ENCODE data around the gene AFDN.

Gene AFDN

DNA sequence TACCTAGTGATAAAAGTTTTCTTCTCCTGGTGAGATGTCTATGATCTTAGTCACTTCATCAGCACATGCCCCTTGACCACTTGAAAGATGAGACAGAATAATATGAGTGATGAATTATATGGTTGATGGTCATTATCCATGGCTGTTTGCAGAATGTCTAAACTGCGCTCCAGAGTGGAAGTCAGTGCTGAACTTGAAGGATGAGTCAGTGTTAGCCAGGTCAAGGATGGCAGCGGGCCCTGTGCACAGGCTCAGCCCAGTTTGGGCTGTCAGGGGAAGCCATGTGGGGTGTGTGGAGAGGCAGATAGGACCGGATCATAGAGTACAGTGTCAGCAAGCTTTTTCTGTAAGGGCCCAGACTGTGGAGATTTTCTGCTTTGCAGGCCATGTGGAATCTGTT is 103.6 kb downstream of the AFDN start:
- no peak for DNase-seq

DNA sequence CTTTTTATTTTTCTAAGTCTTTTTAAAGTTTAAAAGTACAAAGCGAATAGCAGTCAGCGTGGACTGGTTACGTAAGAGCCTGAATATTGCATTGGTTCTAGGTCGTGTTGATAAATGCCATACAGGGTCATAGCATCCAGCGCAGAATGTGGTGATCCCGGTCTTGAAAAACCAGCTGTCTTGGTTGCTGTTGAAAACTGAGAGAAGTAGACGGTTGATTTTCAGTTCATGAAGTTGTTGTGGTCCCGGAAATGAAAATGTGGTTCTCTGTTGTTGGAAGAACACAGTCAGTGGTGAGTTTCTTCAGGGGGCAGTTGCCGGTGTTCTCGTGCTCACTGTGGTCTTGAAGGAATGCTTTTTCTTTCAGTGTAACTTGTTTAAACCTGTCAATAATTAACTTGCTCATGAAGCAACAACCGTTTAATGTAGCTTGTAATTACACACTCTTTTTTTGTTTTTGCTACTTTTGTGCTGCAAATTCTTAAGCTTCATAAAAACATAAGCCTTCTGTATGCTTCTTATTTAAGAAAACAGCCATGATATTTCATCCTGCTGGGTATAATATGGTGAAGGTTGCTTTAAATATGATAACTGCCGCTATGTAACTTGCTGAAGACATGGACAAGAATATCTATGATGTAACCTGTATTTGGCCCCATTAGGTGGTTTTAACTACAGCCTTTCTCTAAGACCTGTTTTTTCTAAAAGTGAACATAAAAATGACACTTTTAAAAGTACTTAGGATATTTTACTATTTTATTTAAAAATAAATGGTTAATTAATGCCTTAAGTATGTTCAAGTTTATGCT is 106.0 kb downstream of the AFDN start:
- DNase-seq, result no peak

DNA sequence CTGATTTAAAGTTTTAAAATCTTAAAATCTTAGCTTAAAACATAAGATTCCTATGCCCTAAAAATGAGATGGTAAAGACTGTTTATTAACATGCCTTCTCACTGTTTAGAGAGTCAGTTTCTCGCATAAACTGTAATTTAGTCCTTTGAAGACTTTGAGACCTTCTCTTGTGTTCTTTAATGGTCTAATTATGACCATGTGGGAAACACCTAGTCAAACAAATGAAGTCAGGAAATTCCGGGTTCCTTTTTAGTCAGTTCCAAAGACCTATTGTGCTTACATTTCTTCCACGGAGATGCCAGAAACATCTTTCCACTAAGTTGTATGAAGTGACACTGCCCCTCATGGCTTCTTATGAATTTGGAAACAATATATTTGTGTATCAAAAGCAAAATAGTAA is 106.6 kb downstream of the AFDN start:
- no peak for DNase-seq

DNA sequence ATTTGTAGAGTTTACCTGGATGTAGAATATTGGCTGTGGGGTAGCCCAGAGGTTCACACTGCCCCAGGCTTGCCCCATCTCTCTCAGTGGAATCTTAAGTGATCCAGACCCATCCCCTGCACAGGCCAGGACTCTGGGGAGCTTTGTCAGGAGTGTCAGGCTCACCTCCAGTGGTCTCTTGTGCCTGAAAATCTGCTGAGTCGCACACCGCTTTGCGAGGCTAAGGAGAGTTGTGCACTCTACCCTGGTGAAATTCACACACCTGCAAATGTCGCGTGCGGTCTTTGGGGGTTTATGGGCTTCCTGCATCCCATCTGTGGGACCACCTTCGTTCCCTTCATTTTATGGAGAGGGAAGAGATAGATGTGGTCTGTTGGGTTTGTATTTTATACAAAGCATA is 107.1 kb downstream of the AFDN start:
- DNase-seq, result no peak

DNA sequence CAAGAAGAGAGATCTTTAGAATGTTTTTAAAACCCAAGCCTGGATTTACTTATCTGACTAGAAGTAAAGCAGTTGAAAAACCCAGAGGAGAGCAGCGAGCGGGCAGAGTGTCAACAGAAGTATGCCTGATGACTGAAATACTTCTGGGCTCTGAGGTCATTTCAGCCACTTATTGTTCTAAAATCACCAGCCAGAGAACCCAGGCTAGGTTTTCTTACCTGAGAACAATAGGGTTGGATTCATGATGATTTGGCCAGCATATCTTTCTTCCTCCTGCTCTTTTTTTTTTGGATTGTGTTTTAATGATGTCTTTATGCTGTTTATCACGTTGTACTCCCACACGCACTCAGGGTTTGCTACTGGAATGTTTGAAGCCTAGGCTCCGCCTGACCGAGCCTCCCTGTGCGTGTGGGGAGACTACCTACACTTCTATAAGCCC is 107.7 kb downstream of the AFDN start:
- DNase-seq, result no peak

DNA sequence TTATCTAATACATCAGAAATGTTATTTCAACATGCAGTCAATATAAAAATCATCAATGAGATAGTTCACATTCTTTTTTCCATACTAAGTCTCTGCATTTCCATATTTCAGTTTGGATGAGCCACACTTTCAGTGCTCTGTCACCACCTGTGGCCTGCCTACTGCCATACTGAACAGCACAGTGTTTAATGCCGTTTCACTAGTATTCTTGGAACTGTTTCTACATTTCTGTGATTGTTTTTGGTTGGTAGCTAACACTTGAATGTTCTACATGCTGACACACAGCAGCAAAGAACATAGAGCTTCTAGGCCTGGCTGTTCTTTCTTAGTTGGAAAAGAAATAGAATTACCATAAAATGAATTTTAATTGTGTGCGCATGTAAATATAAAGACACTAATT is 109.3 kb downstream of the AFDN start:
- no peak for DNase-seq

DNA sequence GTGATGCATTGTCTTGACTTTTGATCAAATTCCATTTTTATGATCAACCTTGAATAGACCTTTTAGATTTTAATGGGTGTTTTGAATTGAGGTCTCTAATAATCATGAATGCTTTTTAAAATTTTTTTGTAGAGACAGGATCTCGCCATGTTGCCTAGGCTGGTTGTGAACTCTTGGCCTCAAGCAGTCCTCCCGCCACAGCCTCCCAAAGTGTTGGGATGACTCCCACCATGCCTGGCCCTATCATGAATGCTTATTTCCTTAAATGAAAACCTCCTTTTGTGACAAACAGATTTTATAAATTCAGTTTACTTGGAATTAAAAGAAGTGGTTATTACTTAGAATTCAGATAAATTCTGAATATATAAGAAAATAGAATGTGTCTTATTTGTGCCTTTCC is 110.6 kb downstream of the AFDN start:
- DNase-seq, result no peak

DNA sequence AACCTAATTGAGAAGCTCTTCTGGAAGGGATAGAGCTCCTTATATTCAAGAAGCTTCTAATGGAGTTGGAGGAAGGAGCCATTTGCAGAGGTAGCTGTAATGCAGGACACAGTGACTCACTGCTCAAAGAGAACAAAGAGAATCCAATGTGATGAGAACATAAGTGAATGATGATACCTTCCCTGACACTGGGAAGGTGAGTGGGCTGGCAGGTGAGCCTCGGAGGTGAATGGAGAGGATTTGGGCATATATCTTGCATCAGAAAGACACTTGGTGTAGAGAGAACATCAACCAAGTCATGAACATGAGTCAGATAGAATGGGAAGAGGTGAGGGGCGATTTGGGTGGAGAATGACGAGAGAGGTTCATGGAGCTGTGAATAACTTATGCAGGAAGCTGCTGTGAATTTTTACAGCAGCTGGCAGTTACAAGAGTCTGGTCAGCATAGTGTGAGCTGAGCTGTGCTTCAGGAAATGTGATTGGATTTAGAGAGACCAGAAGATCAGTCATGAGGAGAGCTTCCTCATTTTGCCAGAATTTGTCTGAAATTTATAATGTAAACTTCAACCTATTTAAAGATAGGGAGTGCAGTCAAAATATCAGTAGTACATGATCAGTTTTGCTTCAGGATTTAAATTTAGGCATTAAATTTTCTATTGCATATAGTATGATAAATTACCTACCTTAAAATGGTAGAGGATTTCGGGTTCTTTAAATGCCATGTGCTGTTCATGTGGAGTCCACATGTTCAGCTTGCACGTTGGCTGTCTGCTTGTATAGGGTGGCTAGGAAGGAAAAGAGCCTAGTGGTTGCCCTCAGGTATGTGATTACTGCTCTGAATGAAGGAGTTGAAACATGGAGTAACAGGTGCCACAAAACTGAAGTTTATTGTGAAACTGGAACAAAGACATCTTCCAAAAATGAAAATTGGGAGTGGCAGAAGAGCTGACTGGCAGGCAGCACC is 111.5 kb downstream of the AFDN start:
- no peak for DNase-seq

DNA sequence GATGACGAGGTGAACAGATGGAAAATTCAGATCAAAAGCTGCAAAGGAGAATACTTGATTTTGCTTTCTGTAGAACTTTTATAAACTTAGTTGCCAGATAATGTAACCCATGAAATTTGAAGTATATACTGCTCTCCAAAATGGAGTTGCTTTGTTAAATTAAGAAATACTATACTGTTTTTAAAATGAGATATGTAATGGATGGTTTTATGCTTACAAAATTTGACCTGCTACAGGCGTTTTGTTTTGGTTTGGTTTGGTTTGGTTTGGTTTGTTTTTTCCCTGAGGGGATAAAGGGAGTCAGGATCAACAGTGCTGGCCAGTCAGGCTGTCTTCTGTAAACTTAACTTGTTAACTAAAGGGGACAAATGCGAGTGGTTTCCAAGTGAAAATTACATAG is 115.1 kb downstream of the AFDN start:
- no peak for DNase-seq

DNA sequence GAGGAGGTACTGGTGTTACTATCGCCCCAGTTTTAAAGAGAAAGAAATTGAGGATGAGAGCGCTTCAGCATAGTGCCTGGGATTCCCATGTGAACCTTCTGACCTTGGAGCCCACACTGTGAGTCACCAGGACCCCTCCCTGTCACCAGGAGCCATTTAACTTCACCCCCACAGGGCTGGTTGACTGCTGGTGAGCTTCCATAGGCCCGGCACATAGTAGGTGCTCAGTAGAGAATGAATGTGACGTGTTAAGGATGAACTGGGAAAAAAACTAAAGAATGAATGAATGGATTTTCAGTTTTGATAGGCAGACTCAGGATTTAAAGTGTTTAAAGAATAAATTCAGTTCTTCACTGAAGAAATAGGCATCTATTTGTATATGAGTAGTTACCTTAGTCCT is 117.4 kb downstream of the AFDN start:
- no peak for DNase-seq

DNA sequence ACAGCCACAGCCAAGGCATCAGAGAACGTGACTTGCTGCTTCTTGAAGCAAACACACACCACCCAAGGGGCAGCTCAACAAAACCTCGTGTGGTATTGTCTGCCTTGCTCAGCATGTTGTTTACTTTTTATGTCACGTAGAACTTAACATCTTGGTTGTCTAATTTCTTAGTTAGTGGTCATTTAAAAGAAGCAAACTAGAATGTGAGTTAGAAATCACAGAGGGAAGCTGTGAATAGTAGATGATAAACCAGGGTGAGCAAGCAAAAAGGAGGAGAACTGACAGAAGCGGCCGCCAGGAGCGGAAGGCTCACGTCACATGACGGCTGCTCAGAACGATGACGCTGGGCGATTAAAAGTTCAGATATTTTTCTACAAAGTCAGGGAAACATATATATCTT is 119.3 kb downstream of the AFDN start:
- no peak for DNase-seq

DNA sequence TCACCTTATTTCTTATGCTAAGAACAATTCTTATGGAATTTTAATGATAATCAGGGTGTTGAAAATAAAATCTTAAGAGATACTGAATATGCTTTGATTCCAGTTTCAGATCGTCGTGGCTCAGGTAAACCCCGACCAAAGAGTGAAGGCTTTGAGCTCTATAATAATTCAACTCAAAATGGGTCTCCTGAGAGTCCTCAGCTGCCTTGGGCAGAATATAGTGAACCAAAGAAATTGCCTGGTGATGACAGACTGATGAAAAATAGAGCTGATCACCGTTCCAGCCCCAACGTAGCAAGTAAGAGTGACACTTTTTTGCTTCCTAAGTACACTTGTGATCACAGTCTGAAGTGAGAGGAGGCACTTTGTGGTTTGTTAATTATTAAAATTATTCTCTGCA is 119.9 kb downstream of the AFDN start:
- no peak for DNase-seq

DNA sequence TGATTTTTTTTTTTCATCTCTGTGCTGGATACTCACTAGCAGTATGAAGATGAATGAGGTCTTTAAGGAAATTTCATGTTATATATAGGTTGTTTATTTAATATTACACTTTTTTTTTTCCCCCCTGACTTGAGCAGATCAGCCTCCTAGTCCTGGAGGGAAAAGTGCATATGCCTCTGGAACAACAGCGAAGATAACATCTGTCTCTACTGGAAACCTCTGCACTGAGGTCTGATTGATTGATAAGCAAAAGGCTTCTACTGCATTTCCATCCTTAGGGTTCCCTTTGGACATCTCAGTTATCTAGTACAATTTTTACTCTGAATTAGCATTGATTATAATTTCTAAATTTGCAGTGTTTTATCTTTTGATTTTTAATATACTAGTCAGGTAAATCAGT is 121.0 kb downstream of the AFDN start:
- no peak for DNase-seq

DNA sequence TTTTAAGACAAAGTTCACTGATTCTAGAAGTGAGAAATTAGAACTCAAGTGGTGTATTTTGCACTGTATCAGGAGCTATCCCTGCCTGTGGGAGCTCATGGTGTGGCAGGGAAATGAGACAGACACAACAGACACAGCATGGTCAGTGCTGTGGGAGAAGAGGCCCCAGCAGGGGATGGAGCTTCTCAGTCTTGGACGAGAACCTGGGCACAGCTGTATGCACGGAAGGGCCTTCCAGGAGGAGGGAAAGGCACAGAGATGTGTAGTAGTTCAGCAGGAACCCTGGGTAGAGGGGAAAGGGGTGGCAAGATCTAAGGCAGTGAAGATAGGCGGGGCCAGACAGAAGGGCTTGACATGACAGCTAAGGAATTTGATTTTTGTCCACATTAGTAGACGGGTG is 122.0 kb downstream of the AFDN start:
- no peak for DNase-seq

DNA sequence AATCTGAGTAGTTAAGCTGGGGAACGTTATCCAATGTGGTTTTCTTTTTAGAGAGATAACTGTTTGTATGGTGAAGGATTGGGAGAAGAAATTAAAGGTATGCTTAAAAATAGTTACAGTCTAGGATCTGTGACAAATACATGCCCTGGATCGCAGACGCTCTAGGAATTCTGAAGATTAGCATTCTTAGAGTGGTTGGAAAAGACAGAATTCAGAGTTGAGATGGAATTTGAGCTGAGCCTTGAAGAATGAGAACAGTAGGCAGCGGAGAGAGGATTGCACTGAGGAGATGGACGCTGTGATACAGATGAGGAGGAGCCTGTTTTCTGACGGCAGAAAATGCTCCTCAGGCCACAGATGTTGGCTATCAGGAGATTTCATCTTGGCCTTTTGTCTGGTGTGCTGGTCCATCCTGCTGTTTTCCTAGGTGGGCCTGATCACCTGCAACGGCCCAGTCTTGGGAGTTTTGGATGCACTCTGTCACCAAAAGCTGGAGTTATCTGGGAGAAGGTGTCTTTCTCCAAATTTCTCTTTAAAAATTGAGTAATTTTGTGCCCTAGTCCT is 122.5 kb downstream of the AFDN start:
- no peak for DNase-seq

DNA sequence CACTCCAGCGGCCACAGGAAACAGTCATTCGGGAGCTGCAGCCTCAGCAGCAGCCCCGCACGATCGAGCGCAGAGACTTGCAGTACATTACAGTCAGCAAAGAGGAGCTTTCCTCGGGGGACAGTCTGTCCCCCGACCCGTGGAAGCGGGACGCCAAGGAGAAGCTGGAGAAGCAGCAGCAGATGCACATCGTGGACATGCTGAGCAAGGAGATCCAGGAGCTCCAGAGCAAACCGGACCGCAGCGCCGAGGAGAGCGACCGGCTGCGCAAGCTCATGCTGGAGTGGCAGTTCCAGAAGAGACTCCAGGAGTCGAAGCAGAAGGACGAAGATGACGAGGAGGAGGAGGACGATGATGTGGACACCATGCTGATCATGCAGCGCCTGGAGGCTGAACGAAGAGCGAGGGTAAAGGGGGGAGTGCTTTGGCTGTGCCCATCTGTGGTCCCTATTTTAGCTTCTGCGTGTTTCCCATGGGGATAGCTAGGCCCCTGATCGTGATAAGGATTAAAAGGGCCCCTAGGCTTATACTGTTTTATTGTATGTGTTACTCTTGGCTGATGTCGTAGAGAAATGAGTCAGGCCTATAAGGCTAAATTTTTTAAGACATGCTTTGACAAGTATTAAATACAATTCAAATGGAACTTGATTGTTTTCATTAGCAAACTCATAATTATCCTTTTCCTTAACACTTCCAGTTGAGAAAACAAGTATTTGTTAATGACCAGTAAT is 125.2 kb downstream of the AFDN start:
- DNase-seq, result no peak

DNA sequence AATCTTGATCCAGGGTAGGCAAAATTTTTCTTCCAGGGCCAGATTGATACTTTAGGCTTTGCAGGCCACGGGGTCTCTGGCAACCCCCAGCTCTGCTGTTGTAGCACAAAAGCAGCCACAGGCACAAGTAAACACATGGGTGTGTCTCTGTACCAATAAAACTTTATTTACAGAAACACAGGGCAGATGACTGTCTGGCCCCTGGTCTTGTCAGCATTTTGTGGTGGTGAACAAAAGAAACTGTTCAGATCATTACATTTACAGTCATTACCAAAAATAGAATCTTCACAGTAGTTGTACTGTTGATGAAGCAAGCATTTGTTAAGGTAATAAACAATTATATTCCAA is 125.8 kb downstream of the AFDN start:
- no peak for DNase-seq

DNA sequence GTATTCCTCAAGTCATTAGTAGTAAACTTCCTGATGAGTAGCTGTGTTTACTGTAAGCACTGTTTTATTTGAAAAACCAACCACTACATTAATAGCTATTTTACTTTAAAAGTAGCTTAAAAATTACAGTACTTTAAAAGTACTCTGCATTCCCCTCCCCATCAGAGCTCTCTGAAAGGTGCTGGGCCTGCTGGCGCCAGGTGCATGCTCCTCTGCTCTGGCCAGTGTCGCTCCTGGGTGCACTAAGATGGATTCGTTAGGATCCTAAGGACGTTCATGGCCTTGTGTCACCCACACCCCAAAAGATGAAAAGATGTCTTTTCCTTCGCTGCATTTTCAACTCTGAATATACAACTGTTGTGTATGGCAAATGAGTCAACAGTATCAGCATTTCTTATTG is 126.8 kb downstream of the AFDN start:
- DNase-seq, result no peak

DNA sequence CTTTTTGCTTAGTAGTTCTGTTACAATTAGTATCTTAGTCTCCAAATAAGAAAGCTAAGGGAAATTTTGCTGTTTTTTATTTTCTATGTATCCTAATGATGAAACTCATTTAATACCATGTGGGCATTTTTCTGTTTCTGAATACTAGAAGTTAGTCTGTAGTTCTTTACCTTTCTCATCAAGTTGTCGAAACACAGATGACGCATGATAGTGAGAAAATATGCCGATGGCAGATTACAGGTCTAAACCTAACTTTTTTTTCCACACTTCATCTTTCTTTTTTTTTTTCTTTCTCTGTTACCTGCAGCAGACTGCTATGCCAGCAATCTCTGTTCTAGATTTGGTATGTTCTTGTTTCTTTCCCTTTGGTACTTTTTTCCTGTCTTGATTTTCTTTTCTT is 127.4 kb downstream of the AFDN start:
- no peak for DNase-seq

DNA sequence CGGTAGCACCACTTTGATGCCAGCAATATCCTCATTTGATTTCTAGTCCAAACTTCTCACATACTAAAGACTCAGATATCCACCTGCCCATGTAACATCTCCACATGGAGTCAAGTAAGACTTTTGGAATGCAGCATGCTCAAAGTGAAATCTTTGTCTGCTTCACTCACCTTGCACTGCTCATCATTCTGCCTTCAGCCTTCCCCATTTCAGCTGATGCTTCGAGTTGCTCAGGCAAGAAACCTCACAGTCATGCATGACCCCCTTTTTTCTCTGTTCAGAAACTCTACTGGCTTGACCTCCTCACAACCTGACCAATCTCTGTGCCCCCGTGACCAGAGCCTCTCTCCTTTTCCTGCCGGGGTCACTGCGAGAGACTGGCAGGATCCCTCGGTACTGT is 129.8 kb downstream of the AFDN start:
- DNase-seq, result no peak

DNA sequence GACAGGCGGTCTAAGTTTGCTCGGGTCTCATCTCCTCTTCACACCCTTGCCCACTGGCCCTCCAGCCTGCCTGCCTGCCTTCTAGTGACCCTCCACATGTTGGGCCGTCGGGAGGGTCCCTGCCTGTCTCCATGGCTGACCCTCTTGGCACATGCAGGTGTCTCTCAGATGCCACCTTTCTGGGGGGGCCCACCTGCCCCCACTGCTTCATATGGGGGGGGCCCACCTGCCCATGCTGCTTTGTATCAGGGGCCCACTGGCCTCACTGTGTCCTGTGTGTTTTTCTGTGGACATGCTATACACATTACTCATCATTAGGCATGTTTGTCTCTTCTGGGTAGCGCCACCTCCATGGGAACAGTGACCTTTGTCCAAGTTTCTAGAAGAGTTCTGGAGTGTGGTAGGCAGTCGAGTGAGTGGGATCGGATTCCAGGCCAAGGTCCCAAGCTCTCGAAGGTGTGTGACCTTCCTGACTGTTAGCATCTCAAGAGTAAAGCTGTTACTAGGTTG is 130.3 kb downstream of the AFDN start:
- DNase-seq, result no peak

DNA sequence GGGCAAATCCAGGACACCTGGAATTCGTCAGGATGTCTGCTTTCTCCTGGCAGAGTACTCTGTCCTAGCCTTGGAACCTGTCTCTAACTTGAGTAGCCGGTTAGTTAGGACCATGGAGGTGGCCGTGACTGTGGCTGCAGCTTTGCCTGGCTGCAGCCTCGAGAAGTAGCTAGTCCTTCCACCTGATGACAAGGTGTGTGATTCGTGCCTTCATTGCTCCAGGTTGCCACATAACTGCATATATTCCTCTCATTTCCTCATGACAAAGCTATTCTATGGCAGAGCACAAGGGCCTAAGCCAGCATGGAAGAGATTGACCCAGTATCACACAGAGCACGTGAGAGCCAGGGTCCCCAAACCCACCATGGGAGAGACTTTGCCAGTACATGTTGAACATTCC is 130.9 kb downstream of the AFDN start:
- DNase-seq, result no peak

DNA sequence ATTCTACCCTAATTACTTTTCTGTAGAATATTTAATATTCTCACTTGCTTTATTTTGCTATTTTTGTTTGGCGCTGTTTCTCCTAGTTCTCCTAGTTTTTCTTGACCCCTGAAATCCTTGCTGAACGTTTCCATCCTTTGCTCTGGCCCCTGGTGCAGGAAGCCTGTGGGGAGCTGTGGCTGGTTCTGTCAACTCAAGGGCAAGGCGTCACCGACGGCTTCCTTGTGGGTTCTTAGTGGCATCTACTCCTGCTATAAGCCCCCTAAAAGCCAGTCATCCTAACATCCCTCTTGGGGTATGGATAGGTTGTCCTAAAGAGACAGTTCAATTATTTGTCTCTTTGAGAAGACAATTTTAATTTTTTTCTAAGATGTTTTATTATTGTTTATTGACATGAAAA is 133.9 kb downstream of the AFDN start:
- DNase-seq, result no peak

Measured in NCI-H2227 treated with DMSO at 0.1 percent for 48 hours (cell line).